GM21786 (cell line): ENCODE results near the gene SH3BP5.
A peak's percentile ranks its signal among the peaks of the same experiment; 100 is the strongest.

Source experiments
- ATAC-seq: cut with Tn5 transposase; IDR thresholded peaks from one replicate; pipeline ENCODE4 v1.9.1; 2021; ENCODE audit not compliant: unreplicated experiment

Gene SH3BP5

DNA sequence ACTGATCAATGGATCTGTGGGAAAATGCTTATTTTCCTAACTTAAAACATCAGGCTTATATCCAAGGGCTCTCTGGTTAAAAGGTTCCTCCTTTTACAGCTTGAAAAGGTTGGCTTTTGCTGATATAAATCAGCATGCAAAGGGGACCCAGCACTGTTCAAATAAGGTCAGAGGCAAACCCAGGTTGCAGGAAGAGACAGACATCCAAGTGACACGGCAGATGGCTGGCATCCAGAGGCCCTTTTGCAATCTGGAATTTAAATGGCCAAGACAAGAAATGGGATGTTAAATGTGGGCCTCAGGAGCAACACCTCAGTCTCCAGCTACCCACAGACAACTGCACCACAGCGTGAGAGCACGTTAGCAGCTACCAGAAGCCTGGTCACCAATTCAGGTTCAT is 6.3 kb downstream of the SH3BP5 start:
- no peak for ATAC-seq

DNA sequence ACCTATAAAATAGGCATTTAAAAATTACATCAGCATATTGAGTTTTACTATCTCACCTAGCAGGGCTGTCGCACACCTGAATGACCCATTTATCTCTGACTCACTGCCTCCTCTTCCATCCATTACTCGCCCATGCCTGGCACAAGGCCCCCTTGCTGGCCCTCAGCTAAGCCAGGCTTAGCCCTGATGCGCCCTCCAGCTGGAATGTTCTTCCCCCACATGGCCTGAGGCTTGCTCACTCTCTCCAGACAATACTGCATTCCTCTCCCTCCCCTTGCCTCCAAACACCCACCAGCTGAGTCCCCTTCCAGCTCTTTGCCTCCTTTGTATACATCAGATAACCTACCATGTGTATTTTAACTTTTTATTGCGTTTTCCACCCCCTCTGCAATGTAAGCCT is 7.2 kb downstream of the SH3BP5 start:
- no peak for ATAC-seq

DNA sequence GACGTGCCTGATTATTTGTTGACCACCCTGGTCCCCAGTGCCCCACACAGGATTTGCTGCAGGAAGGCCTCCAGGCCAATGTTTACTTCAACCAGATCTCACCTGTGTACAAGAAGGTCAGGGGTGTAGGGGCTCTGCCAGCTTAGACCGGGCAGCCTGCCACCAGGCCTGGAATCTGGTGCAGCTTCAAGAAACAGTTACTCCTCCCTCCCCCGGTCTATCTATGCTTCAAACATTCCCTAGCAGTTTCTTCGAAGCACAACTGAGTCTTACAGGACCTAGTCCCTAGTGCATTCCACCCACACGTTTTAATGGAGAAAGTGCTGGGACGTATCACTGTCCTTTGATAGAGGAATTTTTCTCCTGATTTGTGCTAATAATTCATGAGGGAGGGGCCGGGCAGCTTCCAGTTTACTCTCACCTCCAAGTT is 8.0 kb downstream of the SH3BP5 start:
- no peak for ATAC-seq

DNA sequence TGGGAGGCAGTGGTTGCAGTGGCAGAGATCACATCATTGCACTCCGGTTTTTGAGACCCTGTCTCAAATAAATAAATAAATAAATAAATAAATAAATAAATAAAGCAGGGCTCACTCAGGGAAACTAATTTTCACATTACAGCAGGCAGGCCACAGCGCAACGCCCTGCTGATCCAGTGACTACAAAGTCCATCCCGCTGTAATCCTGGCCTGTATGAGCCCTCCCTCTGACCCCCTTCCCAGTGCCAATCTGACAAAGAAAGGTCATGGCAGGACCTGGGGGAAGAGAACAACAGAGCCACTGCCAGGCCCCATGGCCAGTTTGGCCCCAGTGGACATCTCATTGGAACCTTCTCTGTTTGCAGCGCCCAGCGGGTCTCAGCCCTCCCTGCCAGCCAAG is 9.3 kb downstream of the SH3BP5 start:
- ATAC-seq: no peak

GRCh38 chr3:15321349-15321748 is 11.0 kb downstream of the SH3BP5 start:
- ATAC-seq: no peak

- ATAC-seq: no peak
Measured at GRCh38 chr3:15319575-15319974, 12.8 kb downstream of the SH3BP5 start.

DNA sequence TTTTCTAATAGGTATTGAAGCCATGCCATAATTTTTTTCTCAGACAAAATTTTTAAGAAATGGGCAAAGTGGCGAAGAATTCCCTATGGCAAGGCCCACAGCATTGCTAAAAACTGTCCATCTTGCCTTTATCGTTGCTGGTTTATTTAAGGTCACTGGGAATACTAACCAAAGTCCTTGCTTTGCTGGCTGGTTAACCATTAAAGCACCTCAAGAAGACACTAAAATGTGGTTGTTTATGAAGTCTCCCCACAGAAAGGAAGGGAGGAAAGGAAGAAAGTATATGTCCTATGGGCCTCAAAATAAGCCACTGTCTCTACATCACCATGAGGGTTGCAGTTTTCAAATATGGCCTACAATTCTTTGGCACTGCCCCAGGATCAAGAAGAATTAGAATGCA is 13.2 kb downstream of the SH3BP5 start:
- ATAC-seq: no peak

GRCh38 chr3:15318661-15319060 is 13.7 kb downstream of the SH3BP5 start:
- ATAC-seq: no peak

DNA sequence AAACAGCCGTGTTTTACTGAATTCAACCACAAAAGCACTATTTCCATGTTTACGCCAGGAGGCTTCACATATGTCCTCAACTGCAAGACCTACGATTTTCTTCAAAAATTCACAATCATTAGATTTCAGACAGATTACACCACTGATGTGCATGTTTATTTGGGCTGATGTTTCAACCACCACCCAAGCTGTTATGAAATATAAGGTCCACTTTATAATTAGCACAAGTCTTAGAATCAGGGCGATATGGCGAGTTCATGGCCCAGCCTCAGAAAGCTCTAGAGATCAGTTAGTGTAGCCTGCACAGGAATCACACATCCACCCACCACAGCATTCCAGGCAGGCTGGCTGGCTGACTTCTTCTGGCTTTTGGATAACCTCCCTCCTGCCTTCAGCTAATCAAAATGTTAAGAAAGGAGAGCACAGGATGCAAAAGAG is 15.4 kb downstream of the SH3BP5 start:
- ATAC-seq: no peak

GRCh38 chr3:15315003-15315402 is 17.4 kb downstream of the SH3BP5 start:
- ATAC-seq: no peak

DNA sequence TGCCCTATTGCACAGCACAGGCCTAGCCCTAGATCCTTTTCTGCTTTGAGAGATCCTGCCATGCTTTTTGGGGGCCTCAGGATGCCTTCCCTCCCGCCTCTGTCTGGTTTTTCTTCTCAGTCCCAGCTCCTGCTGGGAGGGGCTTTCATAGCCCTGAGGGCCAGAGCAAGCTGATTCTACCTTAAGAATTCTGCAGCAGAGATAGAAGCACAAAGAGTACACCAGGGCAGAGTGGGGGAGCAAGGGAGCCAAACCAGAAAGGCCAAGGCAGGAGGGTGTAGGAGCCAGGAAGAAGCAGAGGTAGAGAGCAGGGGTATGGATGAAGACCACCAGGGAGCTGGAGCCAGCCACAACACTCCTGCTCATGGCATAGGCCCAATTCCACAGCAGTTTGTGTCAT is 18.1 kb downstream of the SH3BP5 start:
- no peak for ATAC-seq

GRCh38 chr3:15313461-15313860 is 18.9 kb downstream of the SH3BP5 start:
- ATAC-seq: no peak

- no peak for ATAC-seq
Measured at GRCh38 chr3:15312550-15312949, 19.8 kb downstream of the SH3BP5 start.

GRCh38 chr3:15310491-15311370 is 21.7 kb downstream of the SH3BP5 start:
- peak; percentile 82 for ATAC-seq

DNA sequence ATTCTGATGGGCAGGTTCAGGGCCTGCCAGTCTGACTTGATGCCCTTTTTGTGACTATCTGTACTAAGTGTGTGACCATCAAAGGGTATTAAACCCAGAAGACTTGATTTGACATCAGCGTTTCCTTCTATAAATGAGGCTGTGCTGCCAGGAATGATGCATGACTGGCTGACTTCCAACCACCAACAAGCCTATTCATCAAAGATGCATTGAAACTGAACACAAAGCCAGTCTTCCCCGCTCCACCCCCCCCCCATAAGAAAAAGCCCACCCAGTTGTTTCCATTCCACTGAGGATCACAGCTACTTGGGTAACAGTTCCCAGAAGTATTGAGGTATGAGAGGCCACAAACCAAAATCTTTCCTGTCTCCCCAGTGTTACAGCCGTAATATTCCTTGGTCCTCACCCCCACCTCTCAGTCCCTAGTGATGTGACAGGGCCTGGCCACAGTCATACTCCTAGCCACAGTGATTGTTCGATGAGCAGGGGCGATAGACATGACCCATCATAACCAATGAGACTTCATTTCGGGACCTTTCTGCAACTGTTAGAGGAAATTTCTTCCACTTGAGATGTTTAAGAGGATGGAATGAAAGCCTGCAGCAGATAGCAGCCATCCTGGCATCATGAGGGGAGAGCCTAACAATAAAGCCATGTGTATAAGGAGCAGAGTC is 22.6 kb downstream of the SH3BP5 start:
- no peak for ATAC-seq

- ATAC-seq: no peak
Measured at GRCh38 chr3:15307580-15307979, 24.8 kb downstream of the SH3BP5 start.

GRCh38 chr3:15306979-15307359 is 25.4 kb downstream of the SH3BP5 start:
- no peak for ATAC-seq

GRCh38 chr3:15305359-15305844 is 27.0 kb downstream of the SH3BP5 start:
- no peak for ATAC-seq

GRCh38 chr3:15303728-15304127 is 28.7 kb downstream of the SH3BP5 start:
- ATAC-seq: no peak

DNA sequence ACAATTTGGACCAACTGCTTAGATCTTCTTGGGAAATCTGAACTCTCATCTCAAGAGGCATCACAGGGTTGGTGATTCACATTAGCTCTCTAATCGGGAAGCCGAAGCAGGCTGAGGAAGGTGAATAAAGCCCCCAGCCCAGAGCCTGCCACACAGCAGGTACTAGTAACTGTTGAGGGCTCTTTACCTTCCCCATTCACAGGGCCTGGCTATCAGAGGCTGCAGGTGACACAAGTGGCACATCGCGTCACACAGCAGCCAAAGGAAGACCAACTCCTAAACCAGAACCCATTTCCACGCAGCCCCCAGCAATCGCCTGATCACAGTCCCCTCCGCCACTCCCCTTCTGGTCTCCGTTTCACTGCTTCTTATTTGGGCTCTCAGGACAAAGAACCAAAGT is 29.2 kb downstream of the SH3BP5 start:
- ATAC-seq: no peak

GRCh38 chr3:15301761-15302160 is 30.6 kb downstream of the SH3BP5 start:
- no peak for ATAC-seq
